OCI-LY7 (cell line): ENCODE measurements around the gene RAB3GAP2. TPM values are rescaled to one million over a fixed set of nuclear protein-coding genes. Genes with fewer than 3 reads are reported as not detected.
"Not testable (repeated sequence)": the region's sequence is repeated elsewhere in the genome, so short reads cannot be mapped to it uniquely, and the experiment has no call there.

Source experiments
- BruUV-seq: library from RNA; stranded (reverse); fragments of 400-500 nt; replicated peaks from 2 replicates; lab custom pipeline; 2021; lab: Mats Ljungman, UMichigan
- CTCF ChIA-PET: fragments of 300-600 bp; sonication (Branson Sonifier 250); formaldehyde crosslinking; loops from one replicate; lab custom pipeline; 2022; ENCODE audit warnings: antibody characterized with exemption; ENCODE audit not compliant: unreplicated experiment; lab: Charles Lee
- POLR2A ChIA-PET: fragments of 300-600 bp; sonication (Branson Sonifier 250); formaldehyde crosslinking; loops from one replicate; lab custom pipeline; 2022; ENCODE audit warnings: antibody characterized with exemption; lab: Charles Lee
- DNase-seq: peaks from one replicate; pipeline ENCODE4 v3.0.0-alpha.2; 2015; ENCODE audit warnings: low spot score
- H2AFZ ChIP-seq: fragments of 200-600 bp; sonication (generic), shearing (Covaris generic); 2 replicates; pipeline ENCODE4 v1.6.1; 2014; ENCODE audit warnings: mild to moderate bottlenecking, antibody characterized with exemption, low read length, moderate library complexity
- H3K27ac ChIP-seq: fragments of 200-600 bp; sonication (generic); 2 replicates; pipeline ENCODE4 v1.5.1; 2014; ENCODE audit warnings: mixed run types, low read depth, mild to moderate bottlenecking, moderate library complexity, low read length, inconsistent platforms; ENCODE audit not compliant: poor library complexity, severe bottlenecking
- H3K36me3 ChIP-seq: fragments of 200-600 bp; sonication (generic); 2 replicates; pipeline ENCODE4 v1.6.1; 2014; ENCODE audit warnings: mild to moderate bottlenecking, antibody characterized with exemption, low read length, moderate library complexity, mixed read lengths; ENCODE audit not compliant: insufficient read depth
- H3K4me1 ChIP-seq: fragments of 200-600 bp; sonication (generic); 2 replicates; pipeline ENCODE4 v1.5.1; 2014; ENCODE audit warnings: mild to moderate bottlenecking, low read length; ENCODE audit not compliant: insufficient read depth, poor library complexity, severe bottlenecking
- H3K4me2 ChIP-seq: fragments of 200-600 bp; sonication (generic); 2 replicates; pipeline ENCODE4 v1.6.1; 2014; ENCODE audit warnings: mild to moderate bottlenecking, low read length
- H3K4me3 ChIP-seq: fragments of 200-600 bp; sonication (generic); 2 replicates; pipeline ENCODE4 v1.5.1; 2014; ENCODE audit warnings: mild to moderate bottlenecking, low read depth, low read length; ENCODE audit not compliant: poor library complexity, severe bottlenecking
- H3K79me2 ChIP-seq: fragments of 200-600 bp; sonication (generic); 2 replicates; pipeline ENCODE4 v1.6.1; 2016; ENCODE audit warnings: low read depth, mild to moderate bottlenecking, low read length, moderate library complexity, mixed read lengths; ENCODE audit not compliant: insufficient read depth
- H3K9me2 ChIP-seq: fragments of 200-600 bp; sonication (generic); 2 replicates; pipeline ENCODE4 v1.6.1; 2016; ENCODE audit warnings: mild to moderate bottlenecking, low read length, mixed read lengths; ENCODE audit not compliant: insufficient read depth
- H3K9me3 ChIP-seq: fragments of 200-600 bp; sonication (generic); 2 replicates; pipeline ENCODE4 v1.6.1; 2014; ENCODE audit warnings: mild to moderate bottlenecking, mixed run types, low read length, mixed read lengths
- H4K20me1 ChIP-seq: fragments of 200-600 bp; sonication (generic); 2 replicates; pipeline ENCODE4 v1.6.1; 2014; ENCODE audit warnings: mild to moderate bottlenecking, antibody characterized with exemption, low read length, moderate library complexity, mixed read lengths; ENCODE audit not compliant: insufficient read depth
- CTCF ChIP-seq: fragments of 200-600 bp; sonication (generic); conservative IDR thresholded peaks from 2 replicates; pipeline ENCODE4 v1.5.1; 2014; ENCODE audit warnings: mild to moderate bottlenecking, antibody characterized with exemption, low read length, moderate library complexity, mixed read lengths
- EZH2phosphoT487 ChIP-seq: fragments of 200-600 bp; sonication (generic); IDR thresholded peaks from 2 replicates; pipeline ENCODE4 v1.6.1; 2018; ENCODE audit warnings: low read depth, borderline replicate concordance, mild to moderate bottlenecking, mixed run types, antibody characterized with exemption, low read length, moderate library complexity, mixed read lengths
- intact Hi-C: fragments of 100-400 bp; cut with micrococcal nuclease; formaldehyde crosslinking; loops from one replicate; pipeline ENCODE4 v1.10.0; 2022; ENCODE audit not compliant: unreplicated experiment
- total RNA-seq, 2 experiments: library from RNA; depleted of rRNA in 1 of 2; stranded (reverse); fragments of >200 nt in 1 of 2; shearing (Covaris generic) in 1 of 2; gene quantifications; 2 replicates each; pipeline ENCODE4 v1.2.3, GENCODE V29; 2014 to 2022

Gene RAB3GAP2
- total RNA-seq, 2 experiments from 2014 or later, result 16.9 to 41.1 TPM

GRCh38 chr1:220316305-220316704 is 44.1 kb upstream of the RAB3GAP2 start:
- no peaks in the 10 kb centered on the region for H4K20me1 ChIP-seq
- no peaks in the 10 kb centered on the region for H3K36me3 ChIP-seq
- TF ChIP-seq EZH2phosphoT487 (no peak), CTCF (no peak)
- no peak overlapping the region for H2AFZ ChIP-seq
- no peaks in the 10 kb centered on the region for H3K79me2 ChIP-seq
- ChIA-PET POLR2A (interaction anchor here (0.6 to 1.2 kb wide), 5 partner anchors 20 to 696 kb away, joined by 3 to 7 read pairs (median 4); no protein-coding TSS in a partner anchor), CTCF (no interaction called here)
- H3K9me2 ChIP-seq, result no peaks in the 10 kb centered on the region
- no peak overlapping the region for H3K4me2 ChIP-seq
- intact Hi-C loops, result no loop called here
- no TSS peak for BruUV-seq
- H3K4me1 ChIP-seq, result no peaks in the 10 kb centered on the region
- DNase-seq, result no peak
- H3K4me3 ChIP-seq, result no peak overlapping the region
- H3K9me3 ChIP-seq, result no peaks in the 10 kb centered on the region
- H3K27ac ChIP-seq, result no peak overlapping the region

DNA sequence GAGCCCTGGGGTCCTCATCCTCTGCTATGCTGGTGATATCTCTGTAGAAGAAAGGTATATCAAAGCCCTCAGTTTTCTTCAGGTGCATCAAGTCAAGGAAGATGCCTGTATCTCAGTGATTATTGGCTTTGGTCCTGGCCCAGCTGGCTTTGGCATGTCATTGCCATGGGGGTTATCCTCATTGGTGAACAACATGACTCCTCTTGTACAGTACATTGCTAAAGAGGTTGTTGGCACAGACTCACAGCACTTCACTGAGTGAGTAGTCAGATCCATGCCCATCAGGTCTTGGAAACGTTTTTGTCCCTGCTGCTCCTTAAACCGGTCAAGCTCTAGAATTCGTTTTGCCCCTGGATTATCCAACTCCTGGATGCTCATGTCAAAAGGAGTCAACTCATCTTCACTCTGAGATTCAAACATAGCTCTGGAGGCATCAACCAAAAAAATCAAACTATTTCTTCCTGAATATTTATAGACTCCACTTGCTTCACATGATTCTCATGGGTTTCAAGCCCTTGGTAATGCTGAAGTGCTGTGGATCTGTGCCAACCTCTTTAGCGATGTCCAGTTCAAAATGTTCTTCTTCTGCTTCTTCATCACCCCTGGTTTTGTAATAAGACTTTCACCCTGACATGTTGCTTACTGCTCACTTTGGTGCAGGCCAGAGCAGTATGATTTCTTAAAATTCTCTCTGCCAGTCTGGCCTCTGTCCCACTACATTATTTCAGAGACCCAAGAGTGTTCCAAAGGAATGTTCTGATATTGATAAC is 43.0 kb upstream of the RAB3GAP2 start:
- ChIA-PET POLR2A (no interaction called here), CTCF (interaction anchor here (0.6 kb wide), 1 partner anchor 361 kb away, joined by 3 read pairs; no protein-coding TSS in a partner anchor)
- TF ChIP-seq CTCF, result no peak
- TF ChIP-seq EZH2phosphoT487, result no peak
- Histone ChIP-seq H3K9me3 (no peaks in the 10 kb centered on the region), H3K27ac (no peak overlapping the region), H2AFZ (no peak overlapping the region), H3K9me2 (no peaks in the 10 kb centered on the region), H3K36me3 (no peaks in the 10 kb centered on the region), H3K4me2 (no peak overlapping the region), H3K4me1 (no peaks in the 10 kb centered on the region), H3K4me3 (no peak overlapping the region), H3K79me2 (no peaks in the 10 kb centered on the region), H4K20me1 (no peaks in the 10 kb centered on the region)
- no TSS peak for BruUV-seq
- intact Hi-C loops, result no loop called here
- DNase-seq, result no peak

- POLR2A ChIA-PET, result no interaction called here
- Histone ChIP-seq H3K36me3 (no peaks in the 10 kb centered on the region), H3K4me3 (no peak overlapping the region), H3K27ac (no peak overlapping the region), H3K79me2 (no peaks in the 10 kb centered on the region), H2AFZ (no peak overlapping the region), H4K20me1 (no peaks in the 10 kb centered on the region), H3K4me2 (no peak overlapping the region), H3K9me3 (no peaks in the 10 kb centered on the region), H3K4me1 (no peaks in the 10 kb centered on the region), H3K9me2 (no peaks in the 10 kb centered on the region)
- DNase-seq, result no peak
- CTCF ChIA-PET, result no interaction called here
- BruUV-seq, result no TSS peak
- no peak for TF ChIP-seq CTCF
- no peak for TF ChIP-seq EZH2phosphoT487
- intact Hi-C loops, result no loop called here
Measured at GRCh38 chr1:220313576-220313975, 41.3 kb upstream of the RAB3GAP2 start.

DNA sequence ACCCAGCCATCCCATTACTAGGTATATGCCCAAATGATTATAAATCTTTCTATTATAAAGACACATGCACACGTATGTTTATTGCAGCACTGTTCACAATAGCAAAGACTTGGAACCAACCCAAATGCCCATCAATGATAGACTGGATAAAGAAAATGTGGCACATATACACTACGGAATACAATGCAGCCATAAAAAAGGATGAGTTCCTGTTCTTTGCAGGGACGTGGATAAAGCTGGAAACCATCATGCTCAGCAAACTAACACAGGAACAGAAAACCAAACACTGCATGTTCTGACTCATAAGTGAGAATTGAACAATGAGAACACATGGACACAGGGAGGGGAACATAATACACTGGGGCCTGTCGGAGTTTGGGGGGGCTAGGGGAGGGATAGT is 37.9 kb upstream of the RAB3GAP2 start:
- POLR2A ChIA-PET, DNase-seq, BruUV-seq, H3K9me3 ChIP-seq, H3K79me2 ChIP-seq, H3K36me3 ChIP-seq, CTCF ChIA-PET, H4K20me1 ChIP-seq, H3K27ac ChIP-seq, H3K4me1 ChIP-seq, H3K4me2 ChIP-seq, H2AFZ ChIP-seq, H3K9me2 ChIP-seq, intact Hi-C loops, H3K4me3 ChIP-seq: not testable (repeated sequence)
